ENCODE measurements around the gene COMMD8.

DNA sequence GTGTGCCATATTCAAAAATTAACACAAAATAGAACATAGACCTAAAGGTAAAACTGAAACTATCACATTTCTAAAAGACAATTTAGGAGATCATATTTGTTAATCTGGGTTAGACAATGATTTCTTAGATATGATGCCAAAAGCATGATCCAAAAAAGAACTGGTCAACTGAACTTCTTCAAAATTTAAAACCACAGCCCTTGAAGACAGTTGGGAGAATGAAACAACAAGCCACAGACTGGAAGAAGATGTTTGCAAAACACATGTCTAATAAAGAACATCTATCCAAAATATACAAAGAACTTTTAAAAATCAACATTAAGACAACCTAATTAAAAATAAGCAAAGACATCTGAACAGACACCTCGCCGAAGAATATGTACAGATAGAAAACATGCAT is 19.5 kb downstream of the COMMD8 start:
- TF ChIP-seq, protein P1, sequence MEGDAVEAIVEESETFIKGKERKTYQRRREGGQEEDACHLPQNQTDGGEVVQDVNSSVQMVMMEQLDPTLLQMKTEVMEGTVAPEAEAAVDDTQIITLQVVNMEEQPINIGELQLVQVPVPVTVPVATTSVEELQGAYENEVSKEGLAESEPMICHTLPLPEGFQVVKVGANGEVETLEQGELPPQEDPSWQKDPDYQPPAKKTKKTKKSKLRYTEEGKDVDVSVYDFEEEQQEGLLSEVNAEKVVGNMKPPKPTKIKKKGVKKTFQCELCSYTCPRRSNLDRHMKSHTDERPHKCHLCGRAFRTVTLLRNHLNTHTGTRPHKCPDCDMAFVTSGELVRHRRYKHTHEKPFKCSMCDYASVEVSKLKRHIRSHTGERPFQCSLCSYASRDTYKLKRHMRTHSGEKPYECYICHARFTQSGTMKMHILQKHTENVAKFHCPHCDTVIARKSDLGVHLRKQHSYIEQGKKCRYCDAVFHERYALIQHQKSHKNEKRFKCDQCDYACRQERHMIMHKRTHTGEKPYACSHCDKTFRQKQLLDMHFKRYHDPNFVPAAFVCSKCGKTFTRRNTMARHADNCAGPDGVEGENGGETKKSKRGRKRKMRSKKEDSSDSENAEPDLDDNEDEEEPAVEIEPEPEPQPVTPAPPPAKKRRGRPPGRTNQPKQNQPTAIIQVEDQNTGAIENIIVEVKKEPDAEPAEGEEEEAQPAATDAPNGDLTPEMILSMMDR (IDR thresholded peaks at IDR 0.05 in 8 of 11, conservative IDR thresholded peaks at IDR 0.05 in 3 of 11) = no peak
- TF ChIP-seq POLR2A (IDR thresholded peaks at IDR 0.05) = no peak

Measured in spleen (tissue), 7 donors.